Panc1 (cell line): ENCODE measurements around the gene ETNK2. TPM values are rescaled to one million over a fixed set of nuclear protein-coding genes. Genes with fewer than 3 reads are reported as not detected.

Experiments
- ATAC-seq: fragments of 200-7000 bp; cut with Tn5 transposase; 2 replicates; pipeline ENCODE4 v1.9.1; 2020; ENCODE audit warnings: mild to moderate bottlenecking, moderate library complexity
- BruUV-seq: library from RNA; stranded (reverse); fragments of 400-500 nt; replicated peaks from 2 replicates; lab custom pipeline; 2021; lab: Mats Ljungman, UMichigan
- CTCF ChIA-PET: fragments of 300-600 bp; sonication (Branson Sonifier 250); formaldehyde crosslinking; loops from one replicate; lab custom pipeline; 2022; ENCODE audit warnings: antibody characterized with exemption; lab: Charles Lee
- POLR2A ChIA-PET: fragments of 300-600 bp; sonication (Branson Sonifier 250); formaldehyde crosslinking; loops from one replicate; lab custom pipeline; 2022; ENCODE audit warnings: antibody characterized with exemption; lab: Charles Lee
- DNase-seq: peaks from one replicate; pipeline ENCODE4 v3.0.0-alpha.2; 2010; ENCODE audit warnings: low read depth, low spot score
- H3K27ac ChIP-seq: 2 replicates; pipeline ENCODE4 v1.5.1; 2011; ENCODE audit warnings: mild to moderate bottlenecking, low read length, inconsistent platforms
- H3K27me3 ChIP-seq: fragments of 200-500 bp; sonication (Bioruptor generic); 2 replicates; pipeline ENCODE4 v1.6.0; 2014; ENCODE audit warnings: low read length, inconsistent platforms; ENCODE audit not compliant: control insufficient read depth, insufficient read depth
- H3K36me3 ChIP-seq: fragments of 200-500 bp; sonication (Bioruptor generic); 2 replicates; pipeline ENCODE4 v1.5.1; 2014; ENCODE audit warnings: inconsistent platforms, mild to moderate bottlenecking, low read length, moderate library complexity; ENCODE audit not compliant: control insufficient read depth, insufficient read depth
- H3K4me1 ChIP-seq: 2 replicates; pipeline ENCODE4 v1.5.1; 2011; ENCODE audit warnings: inconsistent platforms, mild to moderate bottlenecking, low read length, moderate library complexity; ENCODE audit not compliant: control insufficient read depth, insufficient read depth
- H3K4me3 ChIP-seq, 2 experiments: 2 replicates each; pipeline ENCODE4 v1.5.1; 2011 to 2012; ENCODE audit warnings: low read depth in 2 of 2, low read length in 2 of 2, mild to moderate bottlenecking in 2 of 2, inconsistent platforms in 1 of 2, moderate library complexity in 1 of 2
- H3K9me3 ChIP-seq: fragments of 200-500 bp; sonication (Bioruptor generic); 2 replicates; pipeline ENCODE4 v1.5.1; 2014; ENCODE audit warnings: low read depth, mild to moderate bottlenecking, inconsistent platforms, low read length, moderate library complexity; ENCODE audit not compliant: control insufficient read depth, insufficient read depth
- CTCF ChIP-seq: fragments of 450-650 bp; IDR thresholded peaks from 2 replicates; pipeline ENCODE4 v1.5.1; 2017; ENCODE audit warnings: mild to moderate bottlenecking
- POLR2AphosphoS5 ChIP-seq: IDR thresholded peaks from 2 replicates; pipeline ENCODE4 v1.6.1; 2012; ENCODE audit warnings: mild to moderate bottlenecking, low read depth, low read length, moderate library complexity
- REST ChIP-seq, 2 experiments: IDR thresholded peaks; 2 replicates each; pipeline ENCODE4 v1.6.1; 2011 to 2012; ENCODE audit warnings: low read depth in 2 of 2, control low read depth in 1 of 2, low read length in 1 of 2, mild to moderate bottlenecking in 1 of 2, moderate library complexity in 1 of 2; ENCODE audit not compliant: insufficient read depth in 1 of 2
- SIN3A ChIP-seq: IDR thresholded peaks from 2 replicates; pipeline ENCODE4 v1.6.1; 2012; ENCODE audit warnings: low read depth, mild to moderate bottlenecking, low read length, moderate library complexity, borderline replicate concordance; ENCODE audit not compliant: insufficient read depth
- TCF7L2 ChIP-seq: IDR thresholded peaks from 2 replicates; pipeline ENCODE4 v1.6.1; 2011; ENCODE audit warnings: mild to moderate bottlenecking, low read depth, low read length, inconsistent platforms
- in situ Hi-C: cut with HindIII; loops from 2 replicates; pipeline ENCODE4 v1.10.0; 2016; ENCODE audit warnings: low sequenced_read_pairs, low pct_unique_long_range_greater_than_20kb
- intact Hi-C: fragments of 100-400 bp; cut with micrococcal nuclease; formaldehyde crosslinking; loops from one replicate; pipeline ENCODE4 v1.10.0; 2022; ENCODE audit not compliant: unreplicated experiment
- total RNA-seq: library from RNA; stranded (reverse); gene quantifications from one replicate; pipeline ENCODE4 v1.2.1, GENCODE V29; 2021; ENCODE audit not compliant: unreplicated experiment

The ETNK2 gene
- total RNA-seq, 1 experiment from 2014 or later: 6.7 TPM

GRCh38 chr1:204178487-204179281 lies 26.8 kb upstream of the ETNK2 start:
- Histone ChIP-seq H3K4me3 (no peak overlapping the region), H3K27ac (no peak overlapping the region), H3K36me3 (no peaks in the 10 kb centered on the region), H3K27me3 (peaks cover 9% of the 10 kb centered on the region; the same call in 1 of the 2 replicates), H3K9me3 (no peaks in the 10 kb centered on the region), H3K4me1 (no peaks in the 10 kb centered on the region)
- CTCF ChIA-PET: no interaction called here
- DNase-seq (no peak), ATAC-seq (no peak)
- POLR2A ChIA-PET: no interaction called here
- no peak for TF ChIP-seq CTCF
- TF ChIP-seq TCF7L2: no peak
- TF ChIP-seq REST (IDR thresholded peaks at IDR 0.05; ENCODE audit: insufficient read depth in 1 of 2, low read depth in 2 of 2, low read length in 1 of 2): 0 out of 4 replicates have a peak, but pooled peaks of 1 of the 2 experiments have one; percentile 21
- no peak for TF ChIP-seq SIN3A
- no peak for TF ChIP-seq POLR2AphosphoS5
- intact Hi-C loops (no loop called here), in situ Hi-C loops (no loop called here)
- no TSS peak for BruUV-seq

- no peak for DNase-seq
- no peak overlapping the region for H3K4me3 ChIP-seq
- intact Hi-C loops: no loop called here
- H3K4me1 ChIP-seq: no peaks in the 10 kb centered on the region
- H3K27me3 ChIP-seq: peaks cover 9% of the 10 kb centered on the region; the same call in 1 of the 2 replicates
- no peak overlapping the region for H3K27ac ChIP-seq
- TF ChIP-seq TCF7L2 (no peak), REST (IDR thresholded peaks at IDR 0.05; ENCODE audit: insufficient read depth in 1 of 2, low read depth in 2 of 2, low read length in 1 of 2) (no peak), SIN3A (no peak), POLR2AphosphoS5 (no peak), CTCF (no peak)
- no peak for ATAC-seq
- BruUV-seq: no TSS peak
- no peaks in the 10 kb centered on the region for H3K36me3 ChIP-seq
- in situ Hi-C loops: no loop called here
- POLR2A ChIA-PET: no interaction called here
- CTCF ChIA-PET: interaction anchor here (0.7 kb wide), 1 partner anchor 21 kb away, joined by 3 read pairs; no protein-coding TSS in a partner anchor
- H3K9me3 ChIP-seq: no peaks in the 10 kb centered on the region
These were observed 25.3 kb upstream of the ETNK2 start for GRCh38 chr1:204177133-204177532.
